KMS-11 (cell line): ENCODE measurements around the gene OR9Q1.

Experiments
- H2AFZ ChIP-seq: fragments of 200-600 bp; sonication (generic); 2 replicates; pipeline ENCODE4 v1.6.1; 2016; ENCODE audit warnings: antibody characterized with exemption, mixed run types, low read depth
- H3K27ac ChIP-seq: fragments of 200-600 bp; sonication (generic); 2 replicates; pipeline ENCODE4 v1.6.1; 2016; ENCODE audit warnings: mild to moderate bottlenecking, mixed run types
- H3K27me3 ChIP-seq: fragments of 200-600 bp; sonication (generic); 2 replicates; pipeline ENCODE4 v1.6.1; 2017; ENCODE audit warnings: mild to moderate bottlenecking, low read depth, mixed run types, moderate library complexity; ENCODE audit not compliant: insufficient read depth
- H3K36me3 ChIP-seq: fragments of 200-600 bp; sonication (generic); 2 replicates; pipeline ENCODE4 v1.6.1; 2017; ENCODE audit warnings: mild to moderate bottlenecking, mixed run types; ENCODE audit not compliant: insufficient read depth
- H3K4me1 ChIP-seq: fragments of 200-600 bp; sonication (generic); 2 replicates; pipeline ENCODE4 v1.6.1; 2016; ENCODE audit warnings: mild to moderate bottlenecking, low read depth, mixed run types; ENCODE audit not compliant: poor library complexity, severe bottlenecking
- H3K4me2 ChIP-seq: fragments of 200-600 bp; sonication (generic); 2 replicates; pipeline ENCODE4 v1.7.0; 2016; ENCODE audit warnings: mild to moderate bottlenecking, mixed run types
- H3K4me3 ChIP-seq: fragments of 200-600 bp; sonication (generic); IDR thresholded peaks from 2 replicates; pipeline ENCODE4 v1.6.1; 2017; ENCODE audit warnings: low read depth, low read length, mixed read lengths; ENCODE audit not compliant: insufficient read depth
- H3K79me2 ChIP-seq: fragments of 200-600 bp; sonication (generic); 2 replicates; pipeline ENCODE4 v1.6.1; 2016; ENCODE audit warnings: low read depth, mixed run types; ENCODE audit not compliant: insufficient read depth
- H3K9ac ChIP-seq: fragments of 200-600 bp; sonication (generic); 2 replicates; pipeline ENCODE4 v1.6.1; 2016; ENCODE audit warnings: mild to moderate bottlenecking, mixed run types
- H4K20me1 ChIP-seq: fragments of 200-600 bp; sonication (generic); 2 replicates; pipeline ENCODE4 v1.6.1; 2016; ENCODE audit warnings: mild to moderate bottlenecking, mixed run types; ENCODE audit not compliant: insufficient read depth
- CTCF ChIP-seq: fragments of 200-600 bp; sonication (generic); conservative IDR thresholded peaks from 2 replicates; pipeline ENCODE4 v1.6.1; 2017; ENCODE audit warnings: low read depth, mild to moderate bottlenecking, antibody characterized with exemption, low read length, moderate library complexity, mixed read lengths

Gene OR9Q1

GRCh38 chr11:58003036-58003435 lies 20.6 kb upstream of the OR9Q1 start:
- Histone ChIP-seq H3K4me2 (no peak overlapping the region), H3K9ac (no peak overlapping the region), H3K4me1 (peaks cover 6% of the 10 kb centered on the region), H3K4me3 (no peak overlapping the region), H3K27me3 (no peaks in the 10 kb centered on the region), H2AFZ (no peak overlapping the region), H3K36me3 (no peaks in the 10 kb centered on the region), H3K79me2 (no peaks in the 10 kb centered on the region), H3K27ac (no peak overlapping the region), H4K20me1 (no peaks in the 10 kb centered on the region)
- no peak for TF ChIP-seq CTCF

- peaks cover 6% of the 10 kb centered on the region for H3K4me1 ChIP-seq
- no peaks in the 10 kb centered on the region for H3K36me3 ChIP-seq
- H3K9ac ChIP-seq, result no peak overlapping the region
- H3K4me3 ChIP-seq, result no peak overlapping the region
- no peak overlapping the region for H3K4me2 ChIP-seq
- H3K79me2 ChIP-seq, result no peaks in the 10 kb centered on the region
- H3K27ac ChIP-seq, result no peak overlapping the region
- no peak for TF ChIP-seq CTCF
- no peaks in the 10 kb centered on the region for H4K20me1 ChIP-seq
- no peak overlapping the region for H2AFZ ChIP-seq
- H3K27me3 ChIP-seq, result no peaks in the 10 kb centered on the region
Measured at GRCh38 chr11:58003591-58003990, 20.1 kb upstream of the OR9Q1 start.

- peaks cover 6% of the 10 kb centered on the region for H3K4me1 ChIP-seq
- no peaks in the 10 kb centered on the region for H4K20me1 ChIP-seq
- H3K79me2 ChIP-seq, result no peaks in the 10 kb centered on the region
- H3K9ac ChIP-seq, result no peak overlapping the region
- H2AFZ ChIP-seq, result no peak overlapping the region
- no peak for TF ChIP-seq CTCF
- H3K27me3 ChIP-seq, result no peaks in the 10 kb centered on the region
- H3K36me3 ChIP-seq, result no peaks in the 10 kb centered on the region
- no peak overlapping the region for H3K27ac ChIP-seq
- H3K4me3 ChIP-seq, result no peak overlapping the region
- H3K4me2 ChIP-seq, result no peak overlapping the region
Measured at GRCh38 chr11:58004664-58005063, 19.0 kb upstream of the OR9Q1 start.

- Histone ChIP-seq H3K27ac (no peak overlapping the region), H3K4me1 (peaks cover 6% of the 10 kb centered on the region), H3K36me3 (no peaks in the 10 kb centered on the region), H3K9ac (no peak overlapping the region), H3K27me3 (no peaks in the 10 kb centered on the region), H2AFZ (no peak overlapping the region), H3K79me2 (no peaks in the 10 kb centered on the region), H4K20me1 (no peaks in the 10 kb centered on the region), H3K4me2 (no peak overlapping the region), H3K4me3 (no peak overlapping the region)
- TF ChIP-seq CTCF, result no peak
Measured at GRCh38 chr11:58006940-58007339, 16.7 kb upstream of the OR9Q1 start.
